NCI-H2196 (cell line): Measurements from ENCODE around the gene RASGRP2.
A peak's percentile ranks its signal among the peaks of the same experiment; 100 is the strongest.

Experiments used
- DNase-seq: peaks from one replicate; lab custom pipeline; 2025; ENCODE audit not compliant: unreplicated experiment; lab: John Stamatoyannopoulos, UW

Gene RASGRP2

GRCh38 chr11:64742087-64742888 lies 1.7 kb downstream of the RASGRP2 start:
- no peak for DNase-seq

- DNase-seq = no peak
Observed at GRCh38 chr11:64741375-64742086, 2.4 kb downstream of the RASGRP2 start.

GRCh38 chr11:64739871-64740270 lies 4.1 kb downstream of the RASGRP2 start:
- DNase-seq = no peak

- no peak for DNase-seq
Observed at GRCh38 chr11:64736654-64737053, 7.3 kb downstream of the RASGRP2 start.

- DNase-seq = no peak
Observed at GRCh38 chr11:64735725-64736259, 8.2 kb downstream of the RASGRP2 start.

GRCh38 chr11:64734811-64735724 lies 8.9 kb downstream of the RASGRP2 start:
- no peak for DNase-seq

GRCh38 chr11:64731601-64732000 lies 12.3 kb downstream of the RASGRP2 start:
- DNase-seq = no peak

- peak; percentile 33 for DNase-seq
Observed at GRCh38 chr11:64729851-64730382, 14.0 kb downstream of the RASGRP2 start.

- DNase-seq = no peak
Observed at GRCh38 chr11:64728757-64729365, 15.1 kb downstream of the RASGRP2 start.

- DNase-seq = no peak
Observed at GRCh38 chr11:64726867-64727530, 16.9 kb downstream of the RASGRP2 start.

- DNase-seq = no peak
Observed at GRCh38 chr11:64726211-64726641, 17.7 kb downstream of the RASGRP2 start.

- no peak for DNase-seq
Observed at GRCh38 chr11:64724863-64725532, 18.9 kb downstream of the RASGRP2 start.

- DNase-seq = no peak
Observed at GRCh38 chr11:64723907-64724862, 19.8 kb downstream of the RASGRP2 start.

- DNase-seq = peak; percentile 90
Observed at GRCh38 chr11:64723117-64723906, 20.6 kb downstream of the RASGRP2 start, which contains the start of gene NRXN2. NRXN2 (minus strand) TSS chr11:64723197; CDS start chr11:64713699, 9,498 bp downstream.

- no peak for DNase-seq
Observed at GRCh38 chr11:64722141-64723065, 21.5 kb downstream of the RASGRP2 start.

- no peak for DNase-seq
Observed at GRCh38 chr11:64721359-64721699, 22.6 kb downstream of the RASGRP2 start.
